ENCODE data around the gene EFHD1.
"Not testable (repeated sequence)": the region's sequence is repeated elsewhere in the genome, so short reads cannot be mapped to it uniquely, and the experiment has no call there.

DNA sequence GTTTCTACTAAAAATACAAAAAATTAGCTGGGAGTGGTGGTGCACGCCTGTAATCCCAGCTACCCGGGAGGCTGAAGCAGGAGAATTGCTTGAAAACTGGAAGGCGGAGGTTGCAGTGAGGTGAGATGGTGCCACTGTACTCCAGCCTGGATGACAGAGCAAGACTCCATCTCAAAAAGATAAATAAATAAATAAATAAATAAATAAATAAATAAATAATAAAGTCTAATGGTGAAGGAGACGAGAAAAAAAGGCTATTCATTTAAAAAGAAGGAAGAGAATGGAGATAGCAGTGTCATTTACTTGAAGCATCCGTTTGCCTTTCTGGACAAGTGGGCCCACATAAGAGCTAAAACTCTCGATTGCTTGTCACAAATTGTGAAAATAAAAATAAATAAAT lies 52.0 kb downstream of the EFHD1 start:
- TF ChIP-seq, protein P1, sequence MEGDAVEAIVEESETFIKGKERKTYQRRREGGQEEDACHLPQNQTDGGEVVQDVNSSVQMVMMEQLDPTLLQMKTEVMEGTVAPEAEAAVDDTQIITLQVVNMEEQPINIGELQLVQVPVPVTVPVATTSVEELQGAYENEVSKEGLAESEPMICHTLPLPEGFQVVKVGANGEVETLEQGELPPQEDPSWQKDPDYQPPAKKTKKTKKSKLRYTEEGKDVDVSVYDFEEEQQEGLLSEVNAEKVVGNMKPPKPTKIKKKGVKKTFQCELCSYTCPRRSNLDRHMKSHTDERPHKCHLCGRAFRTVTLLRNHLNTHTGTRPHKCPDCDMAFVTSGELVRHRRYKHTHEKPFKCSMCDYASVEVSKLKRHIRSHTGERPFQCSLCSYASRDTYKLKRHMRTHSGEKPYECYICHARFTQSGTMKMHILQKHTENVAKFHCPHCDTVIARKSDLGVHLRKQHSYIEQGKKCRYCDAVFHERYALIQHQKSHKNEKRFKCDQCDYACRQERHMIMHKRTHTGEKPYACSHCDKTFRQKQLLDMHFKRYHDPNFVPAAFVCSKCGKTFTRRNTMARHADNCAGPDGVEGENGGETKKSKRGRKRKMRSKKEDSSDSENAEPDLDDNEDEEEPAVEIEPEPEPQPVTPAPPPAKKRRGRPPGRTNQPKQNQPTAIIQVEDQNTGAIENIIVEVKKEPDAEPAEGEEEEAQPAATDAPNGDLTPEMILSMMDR (IDR thresholded peaks at IDR 0.05), result not testable (repeated sequence)
- TF ChIP-seq POLR2AphosphoS5 (IDR thresholded peaks at IDR 0.05); POLR2A (IDR thresholded peaks at IDR 0.05); EP300 (IDR thresholded peaks at IDR 0.05; ENCODE audit: low read depth): not testable (repeated sequence)

All from transverse colon (tissue), 4 donors.